Activated T-cell treated with anti-CD3 and anti-CD28 coated beads, Interleukin-2, amount 50 U/mL, for 1 hour (primary cell): Measurements from ENCODE around the gene TFAP2E.

Experiments
- DNase-seq: peaks from one replicate; pipeline ENCODE4 v3.0.0-alpha.2; 2020

Gene TFAP2E

GRCh38 chr1:35598895-35599294 is 25.8 kb downstream of the TFAP2E start:
- DNase-seq = no peak

DNA sequence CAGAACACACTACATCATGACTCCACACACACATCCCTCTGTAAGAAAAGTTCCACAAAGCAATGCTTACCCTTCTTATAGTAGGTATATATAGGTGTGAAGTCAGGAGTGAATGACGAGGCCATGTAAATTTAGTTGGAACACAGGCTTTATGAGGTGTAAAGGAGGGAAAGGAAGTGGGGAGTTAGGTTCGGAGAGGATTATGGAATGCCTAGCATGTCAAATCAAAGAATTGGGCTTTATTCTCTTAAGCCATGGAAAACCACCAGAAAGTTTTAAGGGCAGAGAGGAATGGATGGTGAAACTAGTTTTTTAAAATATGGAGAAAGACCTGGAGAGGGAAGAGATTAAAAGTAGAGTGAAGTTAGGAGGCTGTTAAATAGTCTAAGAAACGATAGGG is 26.3 kb downstream of the TFAP2E start:
- DNase-seq = no peak

DNA sequence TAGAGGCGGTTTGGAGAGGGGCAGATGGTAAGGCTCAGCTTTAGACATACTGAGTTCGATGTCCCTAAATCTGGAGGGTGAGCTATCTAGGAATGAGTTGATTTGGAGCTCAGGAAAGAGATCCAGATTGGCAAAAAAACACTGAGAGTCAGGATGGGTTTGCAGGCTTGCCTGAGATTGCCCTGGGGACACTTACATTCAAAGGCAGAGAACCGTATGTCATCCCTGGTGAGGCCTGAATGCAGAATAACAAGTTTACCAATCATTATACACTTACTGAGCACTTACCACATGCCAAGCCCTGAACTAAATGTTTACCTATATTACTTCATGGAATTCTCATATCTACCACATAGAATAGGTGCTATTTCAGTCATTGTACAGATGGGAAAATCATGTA is 27.5 kb downstream of the TFAP2E start:
- DNase-seq = no peak

GRCh38 chr1:35603468-35603867 is 30.4 kb downstream of the TFAP2E start:
- DNase-seq = no peak

GRCh38 chr1:35603941-35604340 is 30.8 kb downstream of the TFAP2E start:
- DNase-seq = no peak

DNA sequence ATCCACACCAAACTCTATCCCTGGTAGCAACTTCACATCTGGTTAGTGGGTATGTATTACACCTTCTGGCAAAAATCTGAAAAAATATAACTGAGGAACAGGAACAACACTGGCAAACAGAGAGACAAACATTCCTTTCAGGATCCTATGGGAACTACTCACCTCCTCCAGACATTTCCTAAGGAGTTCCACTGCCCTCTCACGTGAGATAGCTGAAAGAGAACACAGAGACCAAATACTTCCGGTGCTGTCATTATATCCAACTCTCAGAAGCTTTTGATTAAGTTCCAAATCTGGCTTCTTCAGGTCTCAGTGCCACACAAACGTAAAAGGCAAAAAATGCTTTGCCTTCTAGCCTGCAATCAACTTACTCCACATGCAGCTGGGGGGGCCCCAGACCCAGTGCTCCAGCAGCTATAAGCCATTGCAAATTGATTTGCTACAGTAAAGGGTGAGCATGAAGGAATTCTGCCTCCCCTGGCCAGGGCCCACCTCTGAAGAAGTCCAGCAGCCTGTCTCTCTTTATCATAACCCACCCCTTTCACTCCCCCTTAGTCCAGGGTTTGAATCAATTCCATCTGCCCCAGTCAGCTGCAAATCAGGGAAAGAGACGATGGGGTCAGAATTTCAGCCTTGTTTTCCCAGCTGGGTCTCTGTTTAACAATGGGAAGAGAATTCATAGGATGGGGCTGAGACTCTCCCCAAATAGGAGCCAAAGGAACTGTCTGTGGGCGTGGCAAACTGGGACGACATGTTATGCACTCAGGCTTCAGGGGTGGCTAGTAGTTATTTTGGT is 32.2 kb downstream of the TFAP2E start:
- DNase-seq = no peak

DNA sequence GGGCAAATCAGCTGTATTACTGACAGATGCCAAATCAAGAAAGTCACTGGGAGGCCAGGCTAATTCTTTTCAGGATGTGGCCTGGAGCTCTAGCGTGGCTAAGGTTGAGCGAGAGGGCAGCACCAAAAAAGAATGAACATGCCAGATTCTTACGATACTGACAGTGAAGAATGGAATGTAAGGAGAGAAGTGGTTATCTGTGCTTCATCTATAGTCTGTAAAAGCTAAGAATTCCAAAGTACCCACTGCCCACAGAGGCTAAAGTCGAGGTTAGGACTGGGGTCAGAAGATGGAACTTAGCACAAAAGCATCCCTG is 32.7 kb downstream of the TFAP2E start:
- DNase-seq = no peak

- no peak for DNase-seq
These were observed 38.5 kb downstream of the TFAP2E start for GRCh38 chr1:35611655-35612054.

- no peak for DNase-seq
These were observed 42.3 kb downstream of the TFAP2E start for GRCh38 chr1:35615440-35615839.

DNA sequence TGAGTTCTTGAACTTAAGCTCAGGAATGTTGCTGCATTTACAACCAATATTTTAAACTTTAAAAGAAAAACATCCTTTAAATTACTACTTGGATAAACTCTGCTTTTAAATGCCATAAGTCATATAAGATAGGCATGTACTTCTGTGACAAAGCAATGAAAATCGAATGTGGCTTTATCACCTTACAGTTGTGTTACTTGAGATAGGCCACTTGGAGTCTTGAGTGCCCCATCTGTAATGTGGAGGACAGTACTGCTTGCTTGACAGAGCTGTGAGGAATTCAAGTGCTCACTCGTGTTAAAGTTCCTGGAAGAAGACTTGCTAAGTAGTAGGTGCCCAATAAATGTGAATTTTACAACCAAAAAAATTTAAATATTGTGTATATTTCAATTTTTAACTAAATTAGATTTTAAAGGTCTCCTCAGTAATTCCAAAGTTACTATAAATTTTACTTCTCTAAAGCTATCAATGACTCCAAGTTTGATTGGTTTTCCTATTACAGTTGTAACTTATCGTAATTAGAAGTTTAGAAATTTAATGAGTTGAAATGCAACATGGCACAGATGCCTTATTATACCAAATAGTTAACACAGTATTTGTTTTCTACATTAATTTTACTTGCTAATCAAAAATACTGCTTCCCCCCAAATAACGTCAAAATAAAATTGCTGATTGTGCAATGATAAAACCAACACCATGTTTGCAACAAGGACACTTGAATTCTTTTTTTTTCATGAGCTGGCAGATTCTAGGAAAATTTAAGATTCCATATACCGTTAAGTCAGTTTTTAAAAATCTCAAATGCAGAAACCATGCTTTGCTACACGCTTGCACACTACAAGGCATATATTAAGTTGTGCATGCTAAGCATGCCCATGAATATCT is 46.4 kb downstream of the TFAP2E start:
- no peak for DNase-seq

DNA sequence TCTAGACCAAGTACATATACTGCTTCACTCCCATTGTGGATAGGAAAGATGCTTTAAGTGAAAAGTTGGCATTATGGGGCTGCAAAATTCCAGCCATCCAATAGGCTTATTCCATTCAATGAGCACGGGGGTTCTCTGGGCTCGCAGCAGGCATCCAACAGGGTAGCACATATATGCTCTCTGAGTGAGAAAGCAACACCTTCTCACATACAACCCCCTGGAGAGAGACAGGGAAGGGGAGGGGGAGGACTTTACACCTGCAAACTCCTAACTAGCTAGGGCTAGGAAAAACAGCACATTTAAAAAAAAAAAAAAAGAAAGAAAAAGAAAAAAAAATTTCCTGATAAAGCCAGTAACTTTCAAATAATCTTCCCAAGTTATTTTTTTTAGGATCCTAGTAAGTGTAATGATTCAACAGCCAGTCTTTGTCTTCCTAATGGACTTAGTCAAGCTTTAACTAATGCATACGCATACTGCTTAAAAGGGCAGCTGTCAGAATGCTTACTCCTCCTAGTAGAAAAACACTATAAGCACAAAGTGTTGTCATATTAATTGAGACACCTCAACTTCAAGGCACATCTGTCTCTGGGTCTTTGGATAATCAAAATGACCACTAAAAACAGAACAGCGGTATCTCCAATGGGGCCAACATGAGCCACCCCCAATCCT is 49.5 kb downstream of the TFAP2E start:
- DNase-seq = no peak

- no peak for DNase-seq
These were observed 50.7 kb downstream of the TFAP2E start for GRCh38 chr1:35623832-35624231.

DNA sequence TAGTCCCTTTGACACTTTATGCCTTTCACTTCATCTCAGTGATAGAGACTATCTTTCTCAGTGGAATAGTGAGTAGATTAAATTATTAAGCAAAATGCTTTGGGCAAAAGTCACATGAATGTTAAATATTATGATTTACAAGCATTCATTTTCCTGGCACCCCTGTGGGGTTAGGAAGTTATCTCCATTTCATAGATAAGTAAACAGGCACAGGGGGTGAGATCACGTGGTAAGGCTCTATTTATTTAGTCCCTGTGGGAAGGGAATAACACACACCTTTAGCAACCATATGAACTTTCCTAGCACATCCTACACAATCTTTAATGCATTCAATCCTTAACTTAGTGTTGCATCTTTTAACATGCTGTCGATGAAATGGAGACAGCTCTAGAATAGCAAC is 55.9 kb downstream of the TFAP2E start:
- DNase-seq = no peak

DNA sequence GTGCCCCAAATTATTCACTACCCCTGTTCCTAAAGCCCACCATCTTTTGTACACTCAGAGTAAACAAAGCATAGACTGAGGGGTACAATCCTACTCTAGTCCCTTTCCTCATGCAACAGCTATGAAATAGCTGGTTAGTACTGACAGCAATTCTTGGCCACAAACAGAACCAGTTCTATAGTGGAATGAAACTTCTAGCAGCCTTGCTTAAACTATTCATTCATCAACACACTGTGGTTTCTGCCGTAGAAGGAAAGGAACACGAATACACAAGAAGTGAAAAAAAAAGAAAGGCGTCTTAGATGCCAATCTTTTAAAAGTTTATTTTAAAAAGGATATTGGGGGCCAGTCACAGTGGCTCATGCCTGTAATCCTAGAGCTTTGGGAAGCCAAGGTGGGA is 58.3 kb downstream of the TFAP2E start:
- no peak for DNase-seq

DNA sequence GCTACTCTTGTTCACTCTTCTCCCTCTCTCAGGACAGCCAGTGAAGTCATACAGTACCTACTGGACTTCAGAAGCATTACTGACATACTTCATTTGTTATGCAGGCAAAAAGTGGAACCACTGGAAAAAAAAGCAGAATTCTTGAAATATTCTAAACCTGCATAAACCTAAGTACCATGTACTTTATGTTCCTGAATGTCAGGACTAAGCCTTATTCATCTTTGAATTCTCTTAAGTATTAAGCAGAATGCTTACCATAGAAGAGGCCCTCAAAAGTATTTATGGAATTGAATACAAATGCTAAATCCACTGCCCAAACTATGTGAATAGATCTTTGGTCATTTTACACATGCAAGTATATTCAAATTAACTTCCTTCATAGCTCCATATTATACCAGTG is 60.4 kb downstream of the TFAP2E start:
- no peak for DNase-seq

GRCh38 chr1:35637401-35637809 is 64.3 kb downstream of the TFAP2E start:
- no peak for DNase-seq

DNA sequence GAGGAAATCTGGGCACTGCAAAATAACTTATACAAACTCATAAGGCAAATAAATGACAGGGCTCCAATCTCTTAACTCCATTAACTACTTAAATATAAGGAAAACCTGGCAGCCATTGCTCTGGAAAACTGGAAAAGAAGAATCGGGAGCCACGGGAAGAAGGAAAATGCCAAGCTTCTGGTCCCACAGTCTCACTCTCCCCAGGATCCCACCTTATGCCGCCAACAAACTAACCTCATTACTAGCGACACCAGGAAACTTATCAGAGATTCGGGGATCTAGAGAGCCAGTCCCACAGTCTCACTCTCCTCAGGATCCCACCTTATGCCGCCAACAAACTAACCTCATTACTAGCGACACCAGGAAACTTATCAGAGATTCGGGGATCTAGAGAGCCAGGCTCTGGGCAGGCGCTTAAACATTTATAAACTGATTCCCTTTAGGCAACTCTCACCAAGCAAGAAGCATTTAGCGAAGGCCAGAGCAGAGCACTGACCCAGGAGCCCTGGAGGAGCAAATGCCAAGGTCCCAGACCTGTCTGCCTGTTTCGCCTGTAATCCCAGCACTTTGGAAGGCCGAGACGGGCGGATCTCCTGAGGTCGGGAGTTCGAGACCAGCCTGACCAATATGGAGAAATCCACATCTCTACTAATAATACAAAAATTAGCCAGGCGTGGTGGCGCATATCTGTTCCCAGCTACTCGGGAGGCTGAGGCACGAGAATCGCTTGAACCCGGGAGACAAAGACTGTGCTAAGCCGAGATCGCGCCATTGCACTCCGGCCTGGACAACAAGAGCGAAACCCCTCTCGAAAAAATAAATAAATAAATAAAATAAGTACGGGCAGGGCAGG is 67.5 kb downstream of the TFAP2E start:
- peak; percentile 27 for DNase-seq

- DNase-seq = peak; percentile 97
These were observed 68.2 kb downstream of the TFAP2E start, which contains the start of gene PSMB2 for GRCh38 chr1:35641233-35641866. Gene PSMB2 (minus strand): TSS chr1:35641526. CDS start chr1:35641432, 94 bp downstream.

DNA sequence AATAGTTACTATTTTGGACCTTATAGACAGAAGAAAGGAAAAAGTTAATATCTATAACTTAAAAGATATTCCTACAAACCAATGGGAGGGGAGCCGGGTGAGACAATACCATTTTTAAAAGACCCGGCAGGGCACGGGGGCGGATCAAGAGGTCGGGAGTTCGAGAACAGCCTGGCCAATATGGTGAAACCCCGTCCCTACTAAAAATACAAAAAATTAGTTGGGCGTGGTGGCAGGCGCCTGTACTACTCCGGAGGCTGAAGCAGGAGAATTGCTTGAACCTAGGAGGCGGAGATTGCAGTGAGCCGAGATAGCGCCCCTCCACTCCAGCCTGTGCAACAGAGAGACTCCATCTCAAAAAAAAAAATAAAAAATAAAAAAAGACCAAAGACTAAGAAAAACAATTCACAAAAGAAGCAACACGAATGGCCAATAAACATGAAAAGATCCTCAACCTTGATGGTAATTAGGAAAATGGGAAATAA is 69.4 kb downstream of the TFAP2E start:
- no peak for DNase-seq

GRCh38 chr1:35644204-35644603 is 71.1 kb downstream of the TFAP2E start:
- no peak for DNase-seq
